RWPE2 (cell line): ENCODE results near the gene TLK1.

ENCODE experiments used
- ATAC-seq: fragments of 200-7000 bp; cut with Tn5 transposase; 3 replicates; pipeline ENCODE4 v1.9.1; 2021; ENCODE audit warnings: low read depth
- DNase-seq: peaks from one replicate; pipeline ENCODE4 v3.0.0-alpha.2; 2020; ENCODE audit warnings: low spot score
- H3K27ac ChIP-seq: fragments of 450-650 bp; 2 replicates; pipeline ENCODE4 v1.5.1; 2017; ENCODE audit warnings: mild to moderate bottlenecking; ENCODE audit not compliant: poor library complexity, severe bottlenecking
- H3K27me3 ChIP-seq: fragments of 250-450 bp; sonication (Bioruptor Pico); 2 replicates; pipeline ENCODE4 v1.5.1; 2021; ENCODE audit warnings: mild to moderate bottlenecking, moderate library complexity; ENCODE audit not compliant: insufficient read depth, poor library complexity, severe bottlenecking
- H3K36me3 ChIP-seq: fragments of 250-450 bp; sonication (Bioruptor Pico); 2 replicates; pipeline ENCODE4 v1.5.1; 2020; ENCODE audit warnings: low read depth, mild to moderate bottlenecking, moderate library complexity
- H3K4me1 ChIP-seq: fragments of 250-450 bp; sonication (Bioruptor Pico); 2 replicates; pipeline ENCODE4 v1.5.1; 2021; ENCODE audit warnings: mild to moderate bottlenecking, moderate library complexity; ENCODE audit not compliant: insufficient read depth, poor library complexity, severe bottlenecking
- H3K4me3 ChIP-seq: fragments of 250-450 bp; sonication (Bioruptor Pico); 2 replicates; pipeline ENCODE4 v1.5.1; 2021; ENCODE audit warnings: mild to moderate bottlenecking, moderate library complexity; ENCODE audit not compliant: severe bottlenecking
- H3K9me3 ChIP-seq: fragments of 250-450 bp; sonication (Bioruptor Pico); 2 replicates; pipeline ENCODE4 v1.5.1; 2021; ENCODE audit warnings: mild to moderate bottlenecking, moderate library complexity; ENCODE audit not compliant: severe bottlenecking
- CTCF ChIP-seq: fragments of 450-650 bp; IDR thresholded peaks from one replicate; pipeline ENCODE4 v1.5.1; 2017; ENCODE audit warnings: mild to moderate bottlenecking, moderate library complexity; ENCODE audit not compliant: poor library complexity, severe bottlenecking

The TLK1 gene

GRCh38 chr2:171107803-171108202 is 52.9 kb downstream of the TLK1 start:
- H3K4me1 ChIP-seq = no peaks in the 10 kb centered on the region
- ATAC-seq (no peak), DNase-seq (no peak)
- H3K27ac ChIP-seq = no peak overlapping the region
- H3K9me3 ChIP-seq = no peaks in the 10 kb centered on the region
- no peak for TF ChIP-seq CTCF
- peaks cover 4% of the 10 kb centered on the region for H3K36me3 ChIP-seq
- H3K4me3 ChIP-seq = no peak overlapping the region
- H3K27me3 ChIP-seq = no peaks in the 10 kb centered on the region

- no peak for ATAC-seq
- Histone ChIP-seq H3K4me1 (no peaks in the 10 kb centered on the region), H3K36me3 (peaks cover 8% of the 10 kb centered on the region), H3K27ac (no peak overlapping the region), H3K9me3 (peaks cover 6% of the 10 kb centered on the region), H3K27me3 (no peaks in the 10 kb centered on the region), H3K4me3 (no peak overlapping the region)
- DNase-seq = no peak
- no peak for TF ChIP-seq CTCF
Observed at GRCh38 chr2:171104379-171104778, 56.3 kb downstream of the TLK1 start.

- no peaks in the 10 kb centered on the region for H3K4me1 ChIP-seq
- ATAC-seq = no peak
- H3K4me3 ChIP-seq = no peak overlapping the region
- peaks cover 7% of the 10 kb centered on the region for H3K9me3 ChIP-seq
- H3K27ac ChIP-seq = no peak overlapping the region
- no peak for TF ChIP-seq CTCF
- no peak for DNase-seq
- peaks cover 8% of the 10 kb centered on the region; the same call in 1 of the 2 replicates for H3K36me3 ChIP-seq
- no peaks in the 10 kb centered on the region for H3K27me3 ChIP-seq
Observed at GRCh38 chr2:171102802-171103201, 57.9 kb downstream of the TLK1 start.

GRCh38 chr2:171100370-171100769 is 60.3 kb downstream of the TLK1 start:
- H3K36me3 ChIP-seq = 0 out of 2 replicates have a peak, but pooled peaks cover 4% of the 10 kb centered on the region
- TF ChIP-seq CTCF = no peak
- ATAC-seq (no peak), DNase-seq (no peak)
- H3K9me3 ChIP-seq = peaks cover 10% of the 10 kb centered on the region
- H3K4me3 ChIP-seq = no peak overlapping the region
- no peaks in the 10 kb centered on the region for H3K4me1 ChIP-seq
- H3K27ac ChIP-seq = no peak overlapping the region
- no peaks in the 10 kb centered on the region for H3K27me3 ChIP-seq

DNA sequence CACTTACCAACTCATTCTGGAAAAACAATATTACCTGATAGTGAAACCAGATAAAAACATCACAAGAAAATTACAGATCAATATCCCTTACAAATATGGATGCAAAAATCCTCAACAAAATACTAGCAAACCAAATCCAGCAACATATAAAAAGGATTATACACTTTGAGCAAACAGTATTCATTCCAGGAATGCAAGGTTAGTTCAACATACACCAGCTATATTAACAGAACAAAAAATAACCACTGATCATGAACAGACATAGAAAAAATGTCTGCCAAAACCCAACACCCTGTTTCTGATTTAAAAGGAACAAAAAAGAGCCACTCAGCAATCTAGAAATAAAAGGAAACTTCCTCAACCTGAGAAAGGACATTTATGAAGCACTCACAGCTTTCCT is 62.1 kb downstream of the TLK1 start:
- no peak for ATAC-seq
- peaks cover 10% of the 10 kb centered on the region for H3K9me3 ChIP-seq

More for the DNA sequence above, 62.1 kb downstream of the TLK1 start:
- Histone ChIP-seq H3K36me3 (0 out of 2 replicates have a peak, but pooled peaks cover 4% of the 10 kb centered on the region), H3K4me3 (no peak overlapping the region), H3K27me3 (no peaks in the 10 kb centered on the region), H3K27ac (no peak overlapping the region), H3K4me1 (no peaks in the 10 kb centered on the region)
- no peak for TF ChIP-seq CTCF
- no peak for DNase-seq
